A673 (cell line): ENCODE data around the gene SHMT1. TPM values are rescaled to one million over a fixed set of nuclear protein-coding genes. Genes with fewer than 3 reads are reported as not detected.

Experiments used
- BruUV-seq: library from RNA; stranded (reverse); fragments of 400-500 nt; replicated peaks from 2 replicates; lab custom pipeline; 2021; lab: Mats Ljungman, UMichigan
- CTCF ChIA-PET: fragments of 300-600 bp; sonication (Branson Sonifier 250); formaldehyde crosslinking; loops from one replicate; lab custom pipeline; 2022; ENCODE audit warnings: antibody characterized with exemption; lab: Charles Lee
- POLR2A ChIA-PET: fragments of 300-600 bp; sonication (Branson Sonifier 250); formaldehyde crosslinking; loops from one replicate; lab custom pipeline; 2022; ENCODE audit warnings: antibody characterized with exemption; ENCODE audit not compliant: low non-redundant PET; lab: Charles Lee
- DNase-seq: peaks from one replicate; pipeline ENCODE4 v3.0.0-alpha.2; 2015; ENCODE audit warnings: low spot score
- H3K27ac ChIP-seq: fragments of 200-600 bp; sonication (generic); 2 replicates; pipeline ENCODE4 v1.5.1; 2016; ENCODE audit warnings: mixed run types, low read depth, mild to moderate bottlenecking, mixed read lengths, antibody characterized with exemption, low read length; ENCODE audit not compliant: poor library complexity, severe bottlenecking
- H3K27me3 ChIP-seq: fragments of 200-600 bp; sonication (generic); replicated peaks from 2 replicates; pipeline ENCODE4 v1.6.1; 2017; ENCODE audit warnings: mixed run types, low read depth, mild to moderate bottlenecking, mixed read lengths, antibody characterized with exemption, low read length; ENCODE audit not compliant: insufficient read depth, poor library complexity
- H3K36me3 ChIP-seq: fragments of 200-600 bp; sonication (generic); 2 replicates; pipeline ENCODE4 v1.6.1; 2016; ENCODE audit warnings: mixed run types, mild to moderate bottlenecking, mixed read lengths, antibody characterized with exemption, low read length; ENCODE audit not compliant: insufficient read depth, poor library complexity, severe bottlenecking
- H3K4me1 ChIP-seq: fragments of 200-600 bp; sonication (generic); 2 replicates; pipeline ENCODE4 v1.6.1; 2017; ENCODE audit warnings: mixed run types, mild to moderate bottlenecking, mixed read lengths, antibody characterized with exemption, low read length; ENCODE audit not compliant: insufficient read depth, poor library complexity, severe bottlenecking
- H3K4me3 ChIP-seq: fragments of 200-600 bp; sonication (generic); 2 replicates; pipeline ENCODE4 v1.5.1; 2016; ENCODE audit warnings: low read depth, mixed run types, mild to moderate bottlenecking, mixed read lengths, low read length; ENCODE audit not compliant: poor library complexity, severe bottlenecking
- H3K9me3 ChIP-seq: fragments of 200-600 bp; sonication (generic); 2 replicates; pipeline ENCODE4 v1.6.1; 2016; ENCODE audit warnings: mixed run types, low read depth, mild to moderate bottlenecking, mixed read lengths, antibody characterized with exemption, low read length; ENCODE audit not compliant: poor library complexity, severe bottlenecking
- EZH2 ChIP-seq: fragments of 200-600 bp; sonication (generic); IDR thresholded peaks from 2 replicates; pipeline ENCODE4 v1.6.1; 2017; ENCODE audit warnings: borderline replicate concordance, low read depth, mild to moderate bottlenecking, mixed read lengths, antibody characterized with exemption, low read length; ENCODE audit not compliant: poor library complexity, severe bottlenecking
- intact Hi-C: fragments of 100-400 bp; cut with micrococcal nuclease; formaldehyde crosslinking; loops from one replicate; pipeline ENCODE4 v1.10.0; 2022; ENCODE audit not compliant: unreplicated experiment
- total RNA-seq: library from RNA; stranded (reverse); gene quantifications from 2 replicates; pipeline ENCODE4 v1.2.3, GENCODE V29; 2021
- TF ChIP-seq, protein P1 (sequence below): fragments of 300-800, 200-600 bp; sonication (generic); conservative IDR thresholded peaks from 2 replicates; pipeline ENCODE4 v1.5.1; 2017; ENCODE audit warnings: low read depth, mild to moderate bottlenecking, antibody characterized with exemption, low read length, moderate library complexity, mixed read lengths

SHMT1 gene
- total RNA-seq, 1 experiment from 2014 or later: 54.0 TPM

DNA sequence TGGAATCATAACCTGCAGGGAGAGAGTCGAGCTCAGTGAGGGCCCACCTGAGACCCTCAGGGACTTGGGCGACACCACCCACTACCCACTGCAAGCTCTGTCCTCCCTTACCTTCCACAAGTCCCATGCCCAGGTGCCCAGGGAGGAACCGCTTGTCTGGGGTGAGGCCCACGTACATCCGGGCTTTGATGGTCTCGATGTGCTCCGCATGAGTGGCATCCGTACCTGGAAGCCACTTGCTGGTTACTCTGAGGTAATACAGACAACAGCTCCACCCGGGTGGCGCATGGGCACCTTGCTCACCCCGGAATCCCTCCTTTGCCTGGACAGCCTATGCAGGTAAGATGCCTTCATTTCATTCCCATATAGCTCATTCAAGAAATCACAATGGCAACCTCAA is 78.1 kb downstream of the SHMT1 start:
- ChIA-PET CTCF (no interaction called here), POLR2A (no interaction called here)
- Histone ChIP-seq H3K4me3 (no peak overlapping the region), H3K36me3 (peaks cover 73% of the 10 kb centered on the region), H3K4me1 (no peaks in the 10 kb centered on the region), H3K9me3 (no peaks in the 10 kb centered on the region), H3K27me3 (no peaks in the 10 kb centered on the region), H3K27ac (no peak overlapping the region)
- no TSS peak for BruUV-seq
- TF ChIP-seq, protein P1, sequence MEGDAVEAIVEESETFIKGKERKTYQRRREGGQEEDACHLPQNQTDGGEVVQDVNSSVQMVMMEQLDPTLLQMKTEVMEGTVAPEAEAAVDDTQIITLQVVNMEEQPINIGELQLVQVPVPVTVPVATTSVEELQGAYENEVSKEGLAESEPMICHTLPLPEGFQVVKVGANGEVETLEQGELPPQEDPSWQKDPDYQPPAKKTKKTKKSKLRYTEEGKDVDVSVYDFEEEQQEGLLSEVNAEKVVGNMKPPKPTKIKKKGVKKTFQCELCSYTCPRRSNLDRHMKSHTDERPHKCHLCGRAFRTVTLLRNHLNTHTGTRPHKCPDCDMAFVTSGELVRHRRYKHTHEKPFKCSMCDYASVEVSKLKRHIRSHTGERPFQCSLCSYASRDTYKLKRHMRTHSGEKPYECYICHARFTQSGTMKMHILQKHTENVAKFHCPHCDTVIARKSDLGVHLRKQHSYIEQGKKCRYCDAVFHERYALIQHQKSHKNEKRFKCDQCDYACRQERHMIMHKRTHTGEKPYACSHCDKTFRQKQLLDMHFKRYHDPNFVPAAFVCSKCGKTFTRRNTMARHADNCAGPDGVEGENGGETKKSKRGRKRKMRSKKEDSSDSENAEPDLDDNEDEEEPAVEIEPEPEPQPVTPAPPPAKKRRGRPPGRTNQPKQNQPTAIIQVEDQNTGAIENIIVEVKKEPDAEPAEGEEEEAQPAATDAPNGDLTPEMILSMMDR: no peak
- no peak for TF ChIP-seq EZH2
- intact Hi-C loops: no loop called here
- DNase-seq: no peak

DNA sequence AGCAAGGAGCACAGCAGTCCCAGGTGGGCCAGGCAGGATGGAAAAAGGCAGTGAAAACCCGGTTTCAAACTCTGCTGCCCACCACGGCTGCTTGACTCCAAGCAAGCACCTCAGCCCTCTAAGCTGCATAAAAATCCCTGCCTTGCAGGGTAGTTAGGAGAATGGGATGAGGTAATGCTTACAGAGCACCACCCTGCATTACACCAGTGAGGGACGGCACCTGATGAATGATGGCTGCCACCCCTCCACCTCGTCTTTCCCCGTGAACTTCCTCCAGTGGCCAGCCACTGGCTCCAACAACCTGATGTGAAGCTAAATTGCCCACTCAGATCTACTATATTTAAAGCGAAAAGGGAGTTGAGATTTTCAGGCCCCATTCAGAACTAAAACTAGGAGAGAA is 81.6 kb downstream of the SHMT1 start:
- CTCF ChIA-PET: no interaction called here
- peaks cover 76% of the 10 kb centered on the region for H3K36me3 ChIP-seq

DNA sequence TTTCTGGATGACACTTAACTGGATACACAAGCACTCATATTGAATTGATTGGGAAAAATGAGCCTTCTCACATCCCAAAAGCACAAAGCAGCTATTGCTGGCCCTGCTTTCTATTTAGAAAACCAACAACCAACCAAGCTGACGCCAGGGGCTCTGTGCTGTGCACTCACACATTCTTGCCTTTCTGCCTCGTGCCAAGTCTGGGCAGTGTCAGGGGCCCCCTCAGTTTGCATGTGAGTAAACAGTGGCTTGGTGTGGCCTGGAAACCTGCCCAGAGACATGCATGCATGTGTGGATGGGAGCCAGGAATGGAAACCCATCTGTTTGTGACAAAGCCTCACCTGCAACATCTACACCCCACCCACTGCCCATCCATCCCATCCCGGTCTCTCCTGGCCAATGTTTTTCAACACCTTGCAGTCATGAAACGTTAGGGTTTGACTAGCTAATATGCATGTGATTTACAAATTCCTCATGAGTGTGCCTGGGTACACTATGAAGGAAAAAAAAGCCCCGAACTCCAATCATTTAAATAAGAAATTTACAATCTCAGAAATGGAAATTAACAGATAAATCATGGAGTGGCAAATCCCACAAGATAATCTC is 82.5 kb downstream of the SHMT1 start:
- BruUV-seq: no TSS peak
- H3K36me3 ChIP-seq: peaks cover 84% of the 10 kb centered on the region
- TF ChIP-seq EZH2: no peak
- TF ChIP-seq, protein P1: no peak

More for the DNA sequence above, 81.6 kb downstream of the SHMT1 start:
- Histone ChIP-seq H3K9me3 (no peaks in the 10 kb centered on the region), H3K27me3 (no peaks in the 10 kb centered on the region), H3K4me1 (no peaks in the 10 kb centered on the region), H3K27ac (no peak overlapping the region), H3K4me3 (no peak overlapping the region)
- intact Hi-C loops: no loop called here
- no TSS peak for BruUV-seq
- DNase-seq: no peak
- POLR2A ChIA-PET: no interaction called here
- no peak for TF ChIP-seq EZH2
- TF ChIP-seq, protein P1: no peak

More for the DNA sequence above, 82.5 kb downstream of the SHMT1 start:
- Histone ChIP-seq H3K27me3 (no peaks in the 10 kb centered on the region), H3K4me1 (no peaks in the 10 kb centered on the region), H3K27ac (no peak overlapping the region), H3K4me3 (no peak overlapping the region), H3K9me3 (no peaks in the 10 kb centered on the region)
- ChIA-PET POLR2A (interaction anchor here (0.6 kb wide), 1 partner anchor 63 kb away, joined by 4 read pairs; no protein-coding TSS in a partner anchor), CTCF (no interaction called here)
- no peak for DNase-seq
- intact Hi-C loops: no loop called here
